WTC11 (cell line): ENCODE measurements around the gene CRBN.

ENCODE experiments used
- HMGXB4 ChIP-seq: sonication (generic); formaldehyde crosslinking; IDR thresholded peaks from 2 replicates; pipeline ENCODE4 v1.8.1; 2023; ENCODE audit warnings: mild to moderate bottlenecking, moderate library complexity, missing genetic modification reagents
- JUN ChIP-seq: sonication (generic); formaldehyde crosslinking; IDR thresholded peaks from 2 replicates; pipeline ENCODE4 v1.8.0; 2023; ENCODE audit warnings: mild to moderate bottlenecking, missing genetic modification reagents
- MAX ChIP-seq: sonication (generic); formaldehyde crosslinking; IDR thresholded peaks from 2 replicates; pipeline ENCODE4 v1.8.0; 2022; ENCODE audit warnings: mild to moderate bottlenecking, missing genetic modification reagents
- NR2C2 ChIP-seq: sonication (generic); formaldehyde crosslinking; IDR thresholded peaks from 2 replicates; pipeline ENCODE4 v1.8.0; 2022; ENCODE audit warnings: mild to moderate bottlenecking, missing genetic modification reagents
- TCF7 ChIP-seq: sonication (generic); formaldehyde crosslinking; IDR thresholded peaks from 2 replicates; pipeline ENCODE4 v1.8.0; 2022; ENCODE audit warnings: mild to moderate bottlenecking, low read depth, missing genetic modification reagents, moderate library complexity
- USF2 ChIP-seq: sonication (generic); formaldehyde crosslinking; IDR thresholded peaks from 2 replicates; pipeline ENCODE4 v1.8.1; 2023; ENCODE audit warnings: mild to moderate bottlenecking, missing genetic modification reagents, moderate library complexity
- ZNF121 ChIP-seq: sonication (generic); formaldehyde crosslinking; IDR thresholded peaks from 2 replicates; pipeline ENCODE4 v1.8.0; 2023; ENCODE audit warnings: missing genetic modification reagents
- TF ChIP-seq, protein P1 (sequence below): fragments of 200-600 bp; IDR thresholded peaks from 2 replicates; pipeline ENCODE4 v1.8.0; 2022; ENCODE audit warnings: antibody characterized with exemption
- TF ChIP-seq, protein P2 (sequence below): sonication (generic); formaldehyde crosslinking; IDR thresholded peaks from 2 replicates; pipeline ENCODE4 v1.8.0; 2023; ENCODE audit warnings: missing genetic modification reagents
- TF ChIP-seq, protein P3 (sequence below): sonication (generic); formaldehyde crosslinking; conservative IDR thresholded peaks from 2 replicates; pipeline ENCODE4 v1.8.1; 2022; ENCODE audit warnings: mild to moderate bottlenecking, missing genetic modification reagents

DNA sequence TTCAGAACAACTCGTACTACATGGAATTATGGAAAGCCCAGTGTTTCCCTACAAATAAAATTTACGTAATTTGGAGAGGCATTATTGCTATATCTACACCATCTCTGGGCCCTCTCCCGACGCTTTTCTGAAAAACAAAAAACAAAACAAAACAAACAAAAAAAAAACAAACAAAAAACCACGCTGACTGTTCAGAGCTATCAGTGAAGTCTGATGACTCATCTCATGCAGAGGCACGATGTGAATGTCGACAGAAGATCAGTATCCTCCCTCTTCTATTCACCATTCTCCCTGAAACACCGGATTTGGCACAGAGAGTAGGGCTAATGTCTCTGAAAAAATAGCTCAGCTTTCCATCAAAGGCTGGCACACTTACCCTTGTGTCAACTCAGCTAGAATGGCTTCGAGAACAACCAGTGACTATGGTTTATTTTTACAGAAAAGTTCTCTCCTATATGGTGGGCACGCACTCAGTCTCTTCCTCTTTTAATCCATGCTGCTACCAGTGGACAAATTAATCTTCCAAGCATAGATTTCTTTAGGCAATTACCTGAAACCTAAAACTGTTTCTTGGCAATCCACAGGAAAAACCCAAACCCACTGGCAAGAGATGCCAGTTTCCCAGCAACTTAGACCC is 1.5 kb downstream of the CRBN start:
- TF ChIP-seq TCF7 (CRISPR knock-in tag) (no peak), MAX (CRISPR knock-in tag) (no peak), ZNF121 (CRISPR knock-in tag) (no peak), JUN (CRISPR knock-in tag) (no peak), HMGXB4 (no peak), USF2 (CRISPR knock-in tag) (no peak), NR2C2 (CRISPR knock-in tag) (no peak)
- TF ChIP-seq, protein P1, sequence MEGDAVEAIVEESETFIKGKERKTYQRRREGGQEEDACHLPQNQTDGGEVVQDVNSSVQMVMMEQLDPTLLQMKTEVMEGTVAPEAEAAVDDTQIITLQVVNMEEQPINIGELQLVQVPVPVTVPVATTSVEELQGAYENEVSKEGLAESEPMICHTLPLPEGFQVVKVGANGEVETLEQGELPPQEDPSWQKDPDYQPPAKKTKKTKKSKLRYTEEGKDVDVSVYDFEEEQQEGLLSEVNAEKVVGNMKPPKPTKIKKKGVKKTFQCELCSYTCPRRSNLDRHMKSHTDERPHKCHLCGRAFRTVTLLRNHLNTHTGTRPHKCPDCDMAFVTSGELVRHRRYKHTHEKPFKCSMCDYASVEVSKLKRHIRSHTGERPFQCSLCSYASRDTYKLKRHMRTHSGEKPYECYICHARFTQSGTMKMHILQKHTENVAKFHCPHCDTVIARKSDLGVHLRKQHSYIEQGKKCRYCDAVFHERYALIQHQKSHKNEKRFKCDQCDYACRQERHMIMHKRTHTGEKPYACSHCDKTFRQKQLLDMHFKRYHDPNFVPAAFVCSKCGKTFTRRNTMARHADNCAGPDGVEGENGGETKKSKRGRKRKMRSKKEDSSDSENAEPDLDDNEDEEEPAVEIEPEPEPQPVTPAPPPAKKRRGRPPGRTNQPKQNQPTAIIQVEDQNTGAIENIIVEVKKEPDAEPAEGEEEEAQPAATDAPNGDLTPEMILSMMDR = no peak
- TF ChIP-seq, protein P2, sequence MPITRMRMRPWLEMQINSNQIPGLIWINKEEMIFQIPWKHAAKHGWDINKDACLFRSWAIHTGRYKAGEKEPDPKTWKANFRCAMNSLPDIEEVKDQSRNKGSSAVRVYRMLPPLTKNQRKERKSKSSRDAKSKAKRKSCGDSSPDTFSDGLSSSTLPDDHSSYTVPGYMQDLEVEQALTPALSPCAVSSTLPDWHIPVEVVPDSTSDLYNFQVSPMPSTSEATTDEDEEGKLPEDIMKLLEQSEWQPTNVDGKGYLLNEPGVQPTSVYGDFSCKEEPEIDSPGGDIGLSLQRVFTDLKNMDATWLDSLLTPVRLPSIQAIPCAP (CRISPR knock-in tag) = no peak
- TF ChIP-seq, protein P3, sequence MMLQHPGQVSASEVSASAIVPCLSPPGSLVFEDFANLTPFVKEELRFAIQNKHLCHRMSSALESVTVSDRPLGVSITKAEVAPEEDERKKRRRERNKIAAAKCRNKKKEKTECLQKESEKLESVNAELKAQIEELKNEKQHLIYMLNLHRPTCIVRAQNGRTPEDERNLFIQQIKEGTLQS (CRISPR knock-in tag) = no peak
